ENCODE data around the gene DBNL. TPM values are rescaled to one million over a fixed set of nuclear protein-coding genes. Genes with fewer than 3 reads are reported as not detected.

The DBNL gene
- total RNA-seq, 6 experiments from 2014 or later: 30.7 to 48.1 (median 36.9) TPM

- Histone ChIP-seq H3K4me1 (peaks cover 0 to 32% (median 5%) of the 10 kb centered on the region in 4 donors), H3K27ac (no peak overlapping the region), H3K9me3 (no peaks in the 10 kb centered on the region), H3K4me3 (no peak overlapping the region), H3K36me3 (no peaks in the 10 kb centered on the region), H3K27me3 (no peaks in the 10 kb centered on the region)
- no peak for TF ChIP-seq POLR2A (IDR thresholded peaks at IDR 0.05)
- TF ChIP-seq, protein P1, sequence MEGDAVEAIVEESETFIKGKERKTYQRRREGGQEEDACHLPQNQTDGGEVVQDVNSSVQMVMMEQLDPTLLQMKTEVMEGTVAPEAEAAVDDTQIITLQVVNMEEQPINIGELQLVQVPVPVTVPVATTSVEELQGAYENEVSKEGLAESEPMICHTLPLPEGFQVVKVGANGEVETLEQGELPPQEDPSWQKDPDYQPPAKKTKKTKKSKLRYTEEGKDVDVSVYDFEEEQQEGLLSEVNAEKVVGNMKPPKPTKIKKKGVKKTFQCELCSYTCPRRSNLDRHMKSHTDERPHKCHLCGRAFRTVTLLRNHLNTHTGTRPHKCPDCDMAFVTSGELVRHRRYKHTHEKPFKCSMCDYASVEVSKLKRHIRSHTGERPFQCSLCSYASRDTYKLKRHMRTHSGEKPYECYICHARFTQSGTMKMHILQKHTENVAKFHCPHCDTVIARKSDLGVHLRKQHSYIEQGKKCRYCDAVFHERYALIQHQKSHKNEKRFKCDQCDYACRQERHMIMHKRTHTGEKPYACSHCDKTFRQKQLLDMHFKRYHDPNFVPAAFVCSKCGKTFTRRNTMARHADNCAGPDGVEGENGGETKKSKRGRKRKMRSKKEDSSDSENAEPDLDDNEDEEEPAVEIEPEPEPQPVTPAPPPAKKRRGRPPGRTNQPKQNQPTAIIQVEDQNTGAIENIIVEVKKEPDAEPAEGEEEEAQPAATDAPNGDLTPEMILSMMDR (IDR thresholded peaks at IDR 0.05): no peak
- intact Hi-C loops (cut with DNase I): no loop called here
- ATAC-seq: no peak
- 100% methylated on average over 2 of the region's 3 CpGs for WGBS (ENCODE audit: insufficient coverage, low coverage, low lambda C conversion rate, missing lambda C conversion rate)
- DNase-seq: no peak
Measured at GRCh38 chr7:44085546-44085945, 41.0 kb downstream of the DBNL start.

GRCh38 chr7:44086627-44087026 lies 42.1 kb downstream of the DBNL start:
- 100% methylated on average over 1 of the region's 3 CpGs for WGBS (ENCODE audit: insufficient coverage, low coverage, low lambda C conversion rate, missing lambda C conversion rate)

DNA sequence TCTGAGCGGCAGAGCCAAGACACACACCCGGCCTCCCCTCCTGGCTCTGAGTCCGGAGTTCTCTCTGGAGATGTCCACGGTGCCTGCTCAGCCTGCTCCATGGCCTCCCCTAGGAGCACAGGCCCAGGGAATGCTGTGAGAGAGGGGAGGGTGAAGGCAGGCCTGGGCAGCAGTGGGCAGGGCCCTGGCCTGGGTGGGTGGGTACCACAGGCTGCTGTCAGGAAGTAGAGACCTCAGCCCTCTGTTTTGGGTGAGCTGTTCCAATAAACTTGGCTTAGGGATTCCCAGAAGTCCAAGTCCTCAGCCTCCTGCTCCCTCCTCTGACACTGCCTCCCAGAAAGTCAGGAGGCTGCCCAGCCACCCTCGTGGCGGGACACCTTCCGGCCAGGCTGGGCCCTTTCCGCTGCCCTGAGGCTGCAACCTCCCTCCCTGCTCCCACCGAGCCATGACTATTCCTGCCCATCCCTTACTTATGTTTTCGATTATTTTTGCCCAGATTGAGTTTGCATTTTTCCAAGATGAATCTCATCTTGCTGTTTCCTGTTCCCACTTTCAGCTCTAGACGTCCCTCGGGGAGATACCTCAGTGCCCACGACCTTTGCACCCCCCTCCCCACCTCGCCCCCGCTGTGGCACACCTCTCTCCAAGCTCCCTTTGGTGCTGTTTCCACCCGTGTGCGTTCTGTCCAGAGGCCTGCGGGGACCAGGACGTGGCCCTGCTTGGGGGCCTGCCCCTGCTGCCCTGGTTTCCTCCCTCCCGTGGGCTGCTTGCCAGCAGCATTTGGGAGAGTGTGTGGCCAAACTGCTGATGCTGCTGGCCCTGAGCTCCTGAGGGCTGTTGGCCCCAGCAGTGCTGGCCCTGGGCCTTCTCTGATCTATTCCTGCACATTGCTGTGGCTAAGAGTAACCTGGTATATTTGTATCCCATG lies 43.7 kb downstream of the DBNL start:
- Histone ChIP-seq H3K4me1 (peaks cover 0 to 33% (median 7%) of the 10 kb centered on the region in 4 donors), H3K36me3 (no peaks in the 10 kb centered on the region), H3K4me3 (no peak overlapping the region), H3K27me3 (no peaks in the 10 kb centered on the region), H3K9me3 (no peaks in the 10 kb centered on the region), H3K27ac (peak overlapping the region; percentile 24 to 68 (median 65))
- TF ChIP-seq POLR2A (IDR thresholded peaks at IDR 0.05): no peak
- TF ChIP-seq, protein P1 (IDR thresholded peaks at IDR 0.05): no peak
- ATAC-seq (peak; percentile 74 to 79 (median 76)), DNase-seq (peak; percentile 78 to 89 (median 83))
- intact Hi-C loops (cut with DNase I): no loop called here
- 11% methylated on average over 14 of the region's 20 CpGs for WGBS (ENCODE audit: insufficient coverage, low coverage, low lambda C conversion rate, missing lambda C conversion rate)

More at GRCh38 chr7:44086627-44087026, 42.1 kb downstream of the DBNL start:
- intact Hi-C loops (cut with DNase I): no loop called here
- H3K27ac ChIP-seq: no peak overlapping the region
- H3K4me1 ChIP-seq: peaks cover 0 to 33% (median 7%) of the 10 kb centered on the region in 4 donors
- H3K4me3 ChIP-seq: no peak overlapping the region
- ATAC-seq (no peak), DNase-seq (no peak)
- no peaks in the 10 kb centered on the region for H3K9me3 ChIP-seq
- H3K27me3 ChIP-seq: no peaks in the 10 kb centered on the region
- TF ChIP-seq, protein P1 (IDR thresholded peaks at IDR 0.05): no peak
- no peak for TF ChIP-seq POLR2A (IDR thresholded peaks at IDR 0.05)
- no peaks in the 10 kb centered on the region for H3K36me3 ChIP-seq

DNA sequence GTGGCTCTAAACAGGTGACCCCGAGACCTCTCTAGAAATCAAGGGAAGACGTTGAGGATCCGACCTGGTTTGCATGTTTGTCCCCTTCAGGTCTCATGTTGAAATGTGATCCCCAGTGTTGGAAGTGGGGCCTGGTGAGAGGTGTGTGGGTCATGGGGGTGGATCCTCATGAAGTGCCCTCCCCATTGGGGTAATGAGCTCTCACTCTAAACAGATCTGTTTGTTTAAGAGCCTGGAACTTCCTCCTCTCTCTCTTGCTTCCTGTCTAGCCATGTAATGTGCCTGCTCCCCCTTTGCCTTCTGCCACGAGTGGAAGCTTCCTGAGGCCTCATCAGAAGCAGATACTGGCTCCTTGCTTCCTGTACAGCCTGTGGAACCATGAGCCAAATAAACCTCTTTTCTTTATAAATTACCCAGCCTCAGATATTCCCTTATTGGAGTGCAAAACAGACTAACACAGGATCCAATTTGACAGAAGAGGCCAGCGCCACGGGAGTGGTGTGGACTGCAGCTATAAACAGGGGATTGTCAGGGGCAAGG lies 48.7 kb downstream of the DBNL start:
- Histone ChIP-seq H3K27ac (no peak overlapping the region), H3K4me1 (peaks cover 0 to 29% (median 7%) of the 10 kb centered on the region in 4 donors), H3K4me3 (no peak overlapping the region), H3K36me3 (no peaks in the 10 kb centered on the region), H3K27me3 (no peaks in the 10 kb centered on the region), H3K9me3 (no peaks in the 10 kb centered on the region)
- WGBS (ENCODE audit: insufficient coverage, low coverage, low lambda C conversion rate, missing lambda C conversion rate): 95% methylated on average over 4 of the region's 6 CpGs
- TF ChIP-seq POLR2A (IDR thresholded peaks at IDR 0.05): no peak
- TF ChIP-seq, protein P1 (IDR thresholded peaks at IDR 0.05): no peak
- DNase-seq (no peak), ATAC-seq (no peak)
- intact Hi-C loops (cut with DNase I): no loop called here

Data from right lobe of liver (tissue), 6 donors.